Chondrocyte (in vitro differentiated cells): ENCODE results near the gene PTPDC1. TPM values are rescaled to one million over a fixed set of nuclear protein-coding genes. Genes with fewer than 3 reads are reported as not detected.

ENCODE experiments used
- DNase-seq: peaks from one replicate; pipeline ENCODE4 v3.0.0; 2021; ENCODE audit warnings: mixed read lengths, low spot score
- H3K27ac Mint-ChIP-seq: one replicate; pipeline ENCODE4 v1.8.0; 2021; ENCODE audit warnings: mild to moderate bottlenecking, moderate library complexity, mixed read lengths; ENCODE audit not compliant: unreplicated experiment
- H3K27me3 Mint-ChIP-seq: 2 replicates; pipeline ENCODE4 v1.8.0; 2021; ENCODE audit warnings: low read depth, mixed read lengths
- H3K36me3 Mint-ChIP-seq: 2 replicates; pipeline ENCODE4 v1.8.0; 2021; ENCODE audit warnings: low read depth, mixed read lengths
- H3K4me1 Mint-ChIP-seq: 2 replicates; pipeline ENCODE4 v1.8.0; 2021; ENCODE audit warnings: low read depth, mild to moderate bottlenecking, mixed read lengths
- H3K4me3 Mint-ChIP-seq: one replicate; pipeline ENCODE4 v1.8.0; 2021; ENCODE audit warnings: mild to moderate bottlenecking, moderate library complexity, mixed read lengths; ENCODE audit not compliant: unreplicated experiment
- H3K9me3 Mint-ChIP-seq: 2 replicates; pipeline ENCODE4 v1.8.0; 2021; ENCODE audit warnings: low read depth, mixed read lengths
- total RNA-seq: library from RNA; stranded (reverse); gene quantifications from 3 replicates; pipeline ENCODE4 v1.2.1, GENCODE V29; 2021
- TF ChIP-seq, protein P1 (sequence below): fragments of 200-600 bp; sonication (generic); IDR thresholded peaks from 2 replicates; pipeline ENCODE4 v1.5.0; 2021; ENCODE audit warnings: antibody characterized with exemption, mild to moderate bottlenecking, moderate library complexity

PTPDC1 gene
- total RNA-seq, 1 donor from 2014 or later = 16.0 TPM

DNA sequence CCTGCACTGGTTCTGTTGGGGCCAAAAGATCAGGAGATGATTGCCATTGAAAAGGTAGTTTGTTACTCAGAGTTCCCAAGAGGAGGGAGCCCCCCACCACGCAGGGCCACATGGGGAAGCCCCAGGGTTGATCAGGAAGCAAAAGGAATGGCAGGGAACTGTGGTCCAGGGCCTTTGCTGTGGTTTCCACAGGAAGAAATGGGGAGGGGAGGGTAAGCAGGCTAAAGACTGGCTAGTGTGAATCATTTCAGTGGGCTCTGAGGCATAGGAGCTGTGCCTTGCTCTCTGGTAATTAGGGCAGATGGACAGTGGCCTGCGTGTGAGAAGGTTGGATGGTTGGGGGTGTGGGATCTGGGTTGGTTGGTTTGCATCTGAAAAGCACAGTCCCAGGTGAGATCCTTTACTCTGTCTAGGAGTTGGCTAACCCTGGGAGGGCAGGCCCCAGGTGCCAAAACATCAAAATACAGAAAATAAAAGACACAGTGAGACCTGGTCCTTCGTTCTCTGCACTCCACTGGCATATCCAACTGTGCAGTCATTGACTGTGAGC is 66.1 kb downstream of the PTPDC1 start:
- TF ChIP-seq, protein P1, sequence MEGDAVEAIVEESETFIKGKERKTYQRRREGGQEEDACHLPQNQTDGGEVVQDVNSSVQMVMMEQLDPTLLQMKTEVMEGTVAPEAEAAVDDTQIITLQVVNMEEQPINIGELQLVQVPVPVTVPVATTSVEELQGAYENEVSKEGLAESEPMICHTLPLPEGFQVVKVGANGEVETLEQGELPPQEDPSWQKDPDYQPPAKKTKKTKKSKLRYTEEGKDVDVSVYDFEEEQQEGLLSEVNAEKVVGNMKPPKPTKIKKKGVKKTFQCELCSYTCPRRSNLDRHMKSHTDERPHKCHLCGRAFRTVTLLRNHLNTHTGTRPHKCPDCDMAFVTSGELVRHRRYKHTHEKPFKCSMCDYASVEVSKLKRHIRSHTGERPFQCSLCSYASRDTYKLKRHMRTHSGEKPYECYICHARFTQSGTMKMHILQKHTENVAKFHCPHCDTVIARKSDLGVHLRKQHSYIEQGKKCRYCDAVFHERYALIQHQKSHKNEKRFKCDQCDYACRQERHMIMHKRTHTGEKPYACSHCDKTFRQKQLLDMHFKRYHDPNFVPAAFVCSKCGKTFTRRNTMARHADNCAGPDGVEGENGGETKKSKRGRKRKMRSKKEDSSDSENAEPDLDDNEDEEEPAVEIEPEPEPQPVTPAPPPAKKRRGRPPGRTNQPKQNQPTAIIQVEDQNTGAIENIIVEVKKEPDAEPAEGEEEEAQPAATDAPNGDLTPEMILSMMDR = no peak
- Mint-ChIP-seq H3K4me1 (peaks cover 22% of the 10 kb centered on the region), H3K27me3 (no peaks in the 10 kb centered on the region), H3K4me3 (no peak overlapping the region), H3K36me3 (no peaks in the 10 kb centered on the region), H3K9me3 (peaks cover 5% of the 10 kb centered on the region), H3K27ac (no peak overlapping the region)
- DNase-seq = no peak

- DNase-seq = no peak
- TF ChIP-seq, protein P1 = no peak
- H3K27ac Mint-ChIP-seq = peak overlapping the region; percentile 56
Observed at GRCh38 chr9:94150890-94151650, 66.8 kb downstream of the PTPDC1 start.

GRCh38 chr9:94153905-94154304 is 69.6 kb downstream of the PTPDC1 start:
- TF ChIP-seq, protein P1 = no peak
- peaks cover 5% of the 10 kb centered on the region for H3K9me3 Mint-ChIP-seq
- no peak overlapping the region for H3K4me3 Mint-ChIP-seq
- H3K36me3 Mint-ChIP-seq = no peaks in the 10 kb centered on the region
- peaks cover 41% of the 10 kb centered on the region for H3K4me1 Mint-ChIP-seq
- H3K27ac Mint-ChIP-seq = no peak overlapping the region
- no peak for DNase-seq
- H3K27me3 Mint-ChIP-seq = no peaks in the 10 kb centered on the region

More at GRCh38 chr9:94150890-94151650, 66.8 kb downstream of the PTPDC1 start:
- Mint-ChIP-seq H3K4me3 (no peak overlapping the region), H3K27me3 (no peaks in the 10 kb centered on the region), H3K36me3 (no peaks in the 10 kb centered on the region), H3K4me1 (peaks cover 22% of the 10 kb centered on the region), H3K9me3 (peaks cover 5% of the 10 kb centered on the region)

DNA sequence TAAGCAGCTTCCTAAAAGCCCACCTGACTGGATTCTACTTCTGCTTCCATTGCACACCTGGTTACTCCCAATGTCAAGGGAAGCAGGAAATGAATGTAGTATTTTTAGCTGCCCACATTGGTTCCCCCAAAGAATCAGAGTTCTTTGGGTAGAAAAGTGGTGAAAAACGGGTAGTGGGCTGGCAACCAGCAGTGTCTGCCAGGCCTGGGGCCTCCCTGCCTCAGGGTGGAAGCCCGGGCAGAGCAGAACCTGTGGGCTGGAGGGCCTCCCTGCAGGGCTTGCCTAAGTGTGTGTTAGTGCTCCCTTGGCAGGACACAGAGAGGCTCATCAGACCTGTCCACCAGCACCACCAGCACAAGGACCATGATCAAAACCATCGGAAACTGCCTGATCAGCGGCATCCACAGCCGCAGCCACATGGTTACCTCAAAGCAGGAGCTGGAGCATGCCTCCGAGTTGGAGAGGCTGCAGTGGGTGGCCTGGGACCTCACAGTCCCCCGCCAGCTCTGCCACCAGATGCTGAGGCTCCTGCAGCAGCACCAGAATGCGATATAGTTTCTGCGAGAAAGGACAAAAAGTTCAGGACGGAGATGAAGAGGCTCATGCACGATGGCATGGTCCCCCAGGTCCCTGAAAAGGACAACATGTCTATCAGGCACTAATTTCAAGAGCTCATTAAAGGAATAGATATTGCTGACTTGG is 72.2 kb downstream of the PTPDC1 start:
- no peaks in the 10 kb centered on the region for H3K27me3 Mint-ChIP-seq
- no peaks in the 10 kb centered on the region for H3K36me3 Mint-ChIP-seq
- peaks cover 44% of the 10 kb centered on the region for H3K4me1 Mint-ChIP-seq
- H3K4me3 Mint-ChIP-seq = no peak overlapping the region
- peaks cover 5% of the 10 kb centered on the region for H3K9me3 Mint-ChIP-seq
- TF ChIP-seq, protein P1 = no peak
- peak overlapping the region; percentile 87 for H3K27ac Mint-ChIP-seq
- DNase-seq = no peak

DNA sequence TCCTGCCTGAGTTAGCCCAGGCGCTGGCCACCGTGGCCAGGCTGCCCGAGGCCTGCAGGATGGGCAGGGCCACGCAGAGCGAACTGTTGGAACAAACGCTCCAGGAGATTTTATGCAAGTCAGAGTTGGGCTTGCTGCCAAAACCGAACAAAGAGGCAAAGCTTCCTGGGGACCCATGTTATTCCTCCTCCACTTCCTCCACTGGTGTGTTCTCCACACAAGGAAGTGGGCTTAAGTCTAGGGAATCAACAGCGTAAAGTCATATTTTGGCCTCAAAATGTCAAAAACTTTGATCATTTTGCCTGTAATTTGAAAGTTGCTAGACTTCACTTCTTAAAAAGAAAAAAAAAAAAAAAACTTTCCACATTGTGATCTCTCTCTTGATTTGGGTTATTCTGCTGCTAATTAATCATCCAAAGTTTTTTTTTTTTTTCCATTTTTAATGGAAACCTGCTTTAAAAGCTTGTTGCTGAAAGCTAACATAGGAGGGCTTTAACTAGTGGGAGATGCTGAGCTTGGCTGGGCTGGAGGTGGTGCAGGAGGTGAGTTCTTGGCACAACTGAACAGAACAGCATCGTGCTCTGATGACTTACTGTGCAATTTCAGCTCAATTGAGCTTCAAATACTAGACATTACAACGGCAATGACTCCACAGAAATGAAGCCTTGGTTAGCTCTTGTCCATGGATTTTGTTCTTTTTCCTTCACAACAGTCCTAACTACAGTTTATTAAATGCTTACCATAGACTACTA is 73.0 kb downstream of the PTPDC1 start:
- H3K4me3 Mint-ChIP-seq = no peak overlapping the region
- DNase-seq = no peak
- H3K27ac Mint-ChIP-seq = peak overlapping the region; percentile 87
- H3K9me3 Mint-ChIP-seq = peaks cover 5% of the 10 kb centered on the region
- H3K36me3 Mint-ChIP-seq = no peaks in the 10 kb centered on the region
- H3K27me3 Mint-ChIP-seq = no peaks in the 10 kb centered on the region
- TF ChIP-seq, protein P1 = no peak
- peaks cover 41% of the 10 kb centered on the region for H3K4me1 Mint-ChIP-seq
